Stimulated activated CD8-positive, alpha-beta memory T cell treated with anti-CD3 and anti-CD28 coated beads, Interleukin-15, amount 100 ng/mL, for 1 hour (primary cell): ENCODE measurements around the gene P2RY6.

Experiments used
- DNase-seq: peaks from one replicate; pipeline ENCODE4 v3.0.0-alpha.2; 2020; ENCODE audit warnings: low read depth

The P2RY6 gene

GRCh38 chr11:73335204-73335923 is 63.2 kb downstream of the P2RY6 start:
- DNase-seq, result peak; percentile 72

GRCh38 chr11:73337846-73338245 is 65.7 kb downstream of the P2RY6 start:
- DNase-seq, result no peak

GRCh38 chr11:73338279-73338678 is 66.1 kb downstream of the P2RY6 start:
- no peak for DNase-seq

GRCh38 chr11:73340164-73340563 is 68.0 kb downstream of the P2RY6 start:
- no peak for DNase-seq

DNA sequence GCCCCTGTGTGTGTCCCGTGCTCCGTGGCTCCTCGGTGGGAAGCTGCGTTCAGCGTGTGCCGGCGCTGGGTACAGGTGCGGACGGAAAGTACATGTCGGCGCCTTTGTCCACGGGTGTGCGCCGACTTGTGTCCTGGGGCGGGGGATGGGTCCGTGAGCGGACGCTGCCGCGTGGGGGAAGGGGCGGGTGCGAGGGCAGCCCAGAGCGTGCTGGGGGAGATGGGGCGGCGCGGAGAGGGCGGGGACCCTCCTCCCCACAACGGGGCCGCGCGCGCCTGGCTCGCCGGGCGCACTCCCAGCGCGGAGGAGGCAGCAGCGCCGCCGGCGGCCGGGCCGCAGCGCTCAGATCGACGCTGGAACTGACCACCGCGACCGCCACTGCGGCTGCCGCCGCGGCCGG is 70.5 kb downstream of the P2RY6 start:
- no peak for DNase-seq

DNA sequence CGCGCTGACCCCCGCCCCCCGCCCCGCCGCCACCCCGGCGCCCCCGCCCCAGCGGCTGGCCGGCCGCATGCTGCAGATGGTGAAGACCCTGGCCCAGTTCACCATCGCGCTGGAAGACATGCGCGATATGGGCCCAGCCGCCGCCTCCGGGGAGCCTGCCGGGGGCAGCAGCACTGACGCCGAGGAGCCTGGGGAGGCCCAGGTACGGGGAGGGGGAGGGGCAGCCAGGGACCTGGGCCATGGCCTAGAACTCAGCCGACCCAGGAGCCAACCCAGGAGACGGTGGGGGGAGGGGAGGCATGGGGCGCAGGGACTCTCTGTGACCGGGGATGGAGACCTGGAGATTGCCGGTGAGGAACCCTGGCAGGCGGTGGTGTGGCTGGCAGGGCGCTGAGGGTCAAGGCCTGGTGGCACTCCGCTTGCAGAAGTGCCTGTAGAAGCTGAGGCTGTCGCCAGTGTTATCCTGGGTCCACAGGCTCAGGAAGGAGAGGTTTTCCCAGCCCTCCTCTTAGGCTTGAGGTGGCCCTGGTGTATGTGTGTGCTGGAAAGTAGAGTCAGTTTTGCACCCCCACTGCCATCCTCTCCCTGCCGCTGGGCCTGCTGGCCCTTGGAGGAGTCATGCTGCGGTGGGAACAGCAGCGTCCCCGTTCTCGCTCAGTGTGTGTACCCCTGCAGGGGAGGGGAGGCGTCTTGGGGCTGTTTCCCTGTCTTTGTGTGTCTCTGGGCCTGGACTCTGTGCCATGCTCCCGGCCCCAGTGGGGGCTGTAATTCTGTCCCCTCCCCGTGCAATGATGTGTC is 71.1 kb downstream of the P2RY6 start:
- no peak for DNase-seq

GRCh38 chr11:73344191-73344607 is 72.1 kb downstream of the P2RY6 start:
- no peak for DNase-seq

DNA sequence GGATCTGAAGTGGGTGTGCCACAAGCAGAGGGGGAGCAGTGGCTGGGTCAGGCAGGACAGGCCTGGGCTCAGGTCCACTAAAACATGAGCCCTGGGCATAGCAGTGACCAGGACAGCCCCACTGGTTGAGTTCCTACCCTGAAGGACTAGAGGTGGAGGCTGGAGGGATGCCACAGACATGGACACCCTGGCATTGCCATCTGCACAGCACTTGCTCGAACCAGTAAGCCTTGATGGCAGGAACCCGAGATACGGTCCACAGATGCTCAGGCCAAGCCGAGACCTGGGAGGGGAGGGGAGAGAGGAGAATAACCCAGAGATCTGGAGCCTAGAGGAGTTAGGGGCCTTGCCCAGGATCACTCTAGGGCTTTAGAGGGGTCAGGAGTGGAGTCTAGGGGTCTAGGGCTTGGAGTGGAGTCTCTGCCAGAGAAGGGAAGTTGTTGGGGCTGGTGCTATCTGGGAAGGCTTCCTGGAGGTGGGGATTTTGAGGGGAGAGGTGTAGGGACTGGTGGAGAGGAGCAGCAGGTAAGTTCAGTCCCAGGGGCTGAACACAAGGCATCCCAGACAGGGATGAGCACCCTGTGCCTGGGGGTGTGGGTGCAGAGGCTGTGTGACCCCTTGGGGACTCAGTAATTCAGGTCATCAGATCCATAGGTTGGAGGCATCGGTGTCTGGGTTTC is 73.5 kb downstream of the P2RY6 start:
- no peak for DNase-seq

- DNase-seq, result no peak
Observed at GRCh38 chr11:73346186-73346935, 74.2 kb downstream of the P2RY6 start.

DNA sequence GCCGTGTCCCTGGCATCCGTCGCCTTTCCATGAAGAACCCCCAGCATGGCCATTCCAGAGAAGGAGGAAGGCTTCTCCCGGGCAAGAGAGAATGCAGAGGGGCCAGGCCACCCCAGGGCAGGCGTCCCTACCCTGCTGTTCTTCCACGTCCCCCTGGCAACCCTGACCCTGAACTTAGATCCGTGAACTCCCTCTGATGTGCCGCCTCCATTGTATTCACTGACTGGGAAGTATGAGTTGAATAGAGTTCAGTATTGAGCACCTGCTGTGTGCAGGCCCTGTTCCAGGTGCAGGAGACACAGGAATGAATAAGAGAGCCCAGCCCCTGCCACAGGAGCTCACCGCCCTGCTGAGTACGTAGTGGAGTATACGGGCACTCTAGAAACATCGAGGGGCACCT is 74.9 kb downstream of the P2RY6 start:
- no peak for DNase-seq
